HepG2 (cell line): ENCODE measurements around the gene EDC3. TPM values are rescaled to one million over a fixed set of nuclear protein-coding genes. Genes with fewer than 3 reads are reported as not detected.
A peak's percentile ranks its signal among the peaks of the same experiment; 100 is the strongest.

Experiments used
- ARID3A ChIP-seq: IDR thresholded peaks from 2 replicates; pipeline ENCODE4 v1.6.1; 2012; ENCODE audit warnings: low read depth, low read length, improper control_type of control experiment
- CC2D1A ChIP-seq: sonication (generic); formaldehyde crosslinking; IDR thresholded peaks from 2 replicates; pipeline ENCODE4 v1.8.1; 2023; ENCODE audit warnings: mild to moderate bottlenecking, missing genetic modification reagents
- CREBL2 ChIP-seq: sonication (generic); formaldehyde crosslinking; IDR thresholded peaks from 2 replicates; pipeline ENCODE4 v1.8.1; 2023; ENCODE audit warnings: missing genetic modification reagents, mild to moderate bottlenecking, borderline replicate concordance
- ELF3 ChIP-seq: IDR thresholded peaks from 2 replicates; pipeline ENCODE4 v1.6.1; 2016; ENCODE audit warnings: missing genetic modification reagents, missing compliant biosample characterization
- KAT7 ChIP-seq: IDR thresholded peaks from 2 replicates; pipeline ENCODE4 v1.6.1; 2018; ENCODE audit warnings: borderline replicate concordance, missing compliant biosample characterization
- KLF9 ChIP-seq: IDR thresholded peaks from 2 replicates; pipeline ENCODE4 v1.6.1; 2016; ENCODE audit warnings: low read depth
- MEIS2 ChIP-seq: sonication (generic); formaldehyde crosslinking; IDR thresholded peaks from 2 replicates; pipeline ENCODE4 v1.9.0; 2021; ENCODE audit warnings: mild to moderate bottlenecking, missing genetic modification reagents
- NCOA1 ChIP-seq: sonication (generic); formaldehyde crosslinking; IDR thresholded peaks from 2 replicates; pipeline ENCODE4 v1.9.0; 2021; ENCODE audit warnings: missing genetic modification reagents
- RARG ChIP-seq: sonication (generic); formaldehyde crosslinking; IDR thresholded peaks from 2 replicates; pipeline ENCODE4 v1.4.0; 2020; ENCODE audit warnings: low read depth, mild to moderate bottlenecking, missing genetic modification reagents
- SIN3A ChIP-seq: IDR thresholded peaks from 2 replicates; pipeline ENCODE4 v1.6.1; 2011; ENCODE audit warnings: low read depth, mild to moderate bottlenecking, control low read depth, low read length, borderline replicate concordance
- SMAD3 ChIP-seq: sonication (generic); formaldehyde crosslinking; IDR thresholded peaks from 2 replicates; pipeline ENCODE4 v1.4.0; 2020; ENCODE audit warnings: missing genetic modification reagents
- SOX6 ChIP-seq, 2 experiments: fragments of 450-650 bp in 1 of 2; sonication (generic) in 1 of 2; formaldehyde crosslinking in 1 of 2; IDR thresholded peaks; 2 replicates each; pipeline versions ENCODE4 v1.4.0 to v1.6.1; 2017 to 2020; ENCODE audit warnings: antibody characterized with exemption in 1 of 2, mild to moderate bottlenecking in 1 of 2, missing genetic modification reagents in 1 of 2
- TAF15 ChIP-seq: fragments of 200-400 bp; formaldehyde crosslinking; IDR thresholded peaks from one replicate; pipeline ENCODE4 v1.6.1; 2018; ENCODE audit warnings: mild to moderate bottlenecking, low read depth, low read length; ENCODE audit not compliant: poor library complexity, severe bottlenecking
- ZBTB37 ChIP-seq: sonication (generic); formaldehyde crosslinking; IDR thresholded peaks from 2 replicates; pipeline ENCODE4 v1.4.0; 2020; ENCODE audit warnings: mild to moderate bottlenecking, missing genetic modification reagents
- ZEB1 ChIP-seq: IDR thresholded peaks from 2 replicates; pipeline ENCODE4 v1.6.1; 2012; ENCODE audit warnings: mild to moderate bottlenecking, low read depth, inconsistent platforms; ENCODE audit not compliant: insufficient replicate concordance
- ZNF20 ChIP-seq: sonication (generic); formaldehyde crosslinking; IDR thresholded peaks from 2 replicates; pipeline ENCODE4 v1.4.0; 2020; ENCODE audit warnings: mild to moderate bottlenecking, moderate library complexity, missing genetic modification reagents
- ZNF275 ChIP-seq: sonication (generic); formaldehyde crosslinking; IDR thresholded peaks from 2 replicates; pipeline ENCODE4 v1.8.0; 2022; ENCODE audit warnings: missing genetic modification reagents, mild to moderate bottlenecking, inconsistent platforms, borderline replicate concordance
- ZNF382 ChIP-seq: sonication (generic); formaldehyde crosslinking; IDR thresholded peaks from 2 replicates; pipeline ENCODE4 v1.5.0; 2020; ENCODE audit warnings: missing genetic modification reagents, mild to moderate bottlenecking, borderline replicate concordance
- ZNF75D ChIP-seq: sonication (generic); formaldehyde crosslinking; IDR thresholded peaks from 2 replicates; pipeline ENCODE4 v1.8.1; 2023; ENCODE audit warnings: missing genetic modification reagents, mild to moderate bottlenecking, borderline replicate concordance
- ZNF790 ChIP-seq: sonication (generic); formaldehyde crosslinking; IDR thresholded peaks from 2 replicates; pipeline ENCODE4 v1.8.0; 2022; ENCODE audit warnings: missing genetic modification reagents, mild to moderate bottlenecking, borderline replicate concordance
- ZNF879 ChIP-seq: sonication (generic); formaldehyde crosslinking; IDR thresholded peaks from 2 replicates; pipeline ENCODE4 v1.8.1; 2023; ENCODE audit warnings: missing genetic modification reagents
- polyA plus RNA-seq, 8 experiments: library from polyadenylated mRNA; depleted of rRNA in 3 of 8; stranded (reverse) in 7 of 8; unstranded in 1 of 8; fragments of >200 nt; fragmentation: Illumina TruSeq in 4 of 8; extraction: Trizol in 4 of 8; gene quantifications; 2 replicates each; pipeline versions ENCODE4 v1.2.1 to v1.2.3, GENCODE V29; 2011 to 2016; ENCODE audit warnings: low read depth in 4 of 8, missing spikeins in 1 of 8, mixed read lengths in 1 of 8; ENCODE audit not compliant: insufficient read depth in 1 of 8
- total RNA-seq, 5 experiments: library from RNA; depleted of rRNA; stranded (reverse); fragments of >200 nt; fragmentation: Illumina TruSeq; extraction: Trizol; gene quantifications; 2 replicates each; pipeline ENCODE4 v1.2.3, GENCODE V29; 2016; ENCODE audit warnings: low read depth in 1 of 5

EDC3 gene
- total and polyA plus RNA-seq, 2 of the 13 experiments (the other 11 are each of a cell fraction or from before 2014, with no cell fraction given): 17.4 to 32.0 TPM

GRCh38 chr15:74598126-74598842 lies 97.5 kb downstream of the EDC3 start (continued):
- TF ChIP-seq CREBL2: no peak
- no peak for TF ChIP-seq CC2D1A (CRISPR knock-in tag)
- no peak for TF ChIP-seq TAF15
- TF ChIP-seq ZNF275 (CRISPR knock-in tag): peak; percentile 85; the same call in 1 of the 2 replicates
- no peak for TF ChIP-seq ZNF790
- no peak for TF ChIP-seq ZNF20 (CRISPR knock-in tag)
- no peak for TF ChIP-seq ZNF382 (CRISPR knock-in tag)
- TF ChIP-seq KLF9: no peak
- TF ChIP-seq ZNF879 (CRISPR knock-in tag): no peak
- TF ChIP-seq ZBTB37 (CRISPR knock-in tag): no peak
- peak; percentile 66 for TF ChIP-seq KAT7 (CRISPR knock-in tag)
- no peak for TF ChIP-seq MEIS2
- peak; percentile 65; the same call in 1 of the 2 replicates for TF ChIP-seq SMAD3 (CRISPR knock-in tag)
- peak; percentile 37; the same call in 1 of the 2 replicates for TF ChIP-seq SIN3A
- TF ChIP-seq RARG (CRISPR knock-in tag): no peak
- TF ChIP-seq ZEB1: no peak
- no peak for TF ChIP-seq ZNF75D (CRISPR knock-in tag)
- peak; percentile 46; the same call in 1 of the 2 replicates for TF ChIP-seq ELF3 (CRISPR knock-in tag)
- no peak for TF ChIP-seq ARID3A
- no peak for TF ChIP-seq NCOA1 (CRISPR knock-in tag)
- TF ChIP-seq SOX6 (IDR thresholded peaks at IDR 0.05): no peak
- no peak for TF ChIP-seq SOX6 (CRISPR knock-in tag; IDR thresholded peaks at IDR 0.05)
